IMR-90 (cell line): ENCODE measurements around the gene RALGAPA2. TPM values are rescaled to one million over a fixed set of nuclear protein-coding genes. Genes with fewer than 3 reads are reported as not detected.

Experiments
- ATAC-seq: fragments of 200-7000 bp; cut with Tn5 transposase; 2 replicates; pipeline ENCODE4 v1.9.1; 2020; ENCODE audit warnings: low read depth, mild to moderate bottlenecking, moderate library complexity
- BruUV-seq: library from RNA; stranded (reverse); fragments of 400-500 nt; replicated peaks from 2 replicates; lab custom pipeline; 2021; lab: Mats Ljungman, UMichigan
- CTCF ChIA-PET: fragments of 300-600 bp; formaldehyde crosslinking; extraction: SDS; loops from one replicate; lab custom pipeline; 2021; ENCODE audit warnings: antibody characterized with exemption; lab: Yijun Ruan, JAX
- POLR2A ChIA-PET: fragments of 300-600 bp; sonication (Branson Sonifier 250); formaldehyde crosslinking; loops from one replicate; lab custom pipeline; 2022; ENCODE audit warnings: antibody characterized with exemption; ENCODE audit not compliant: unreplicated experiment; lab: Charles Lee
- DNase-seq: peaks from one replicate; pipeline ENCODE4 v3.0.0; 2013
- H2AFZ ChIP-seq: replicated peaks from 2 replicates; pipeline ENCODE3; 2013; ENCODE audit warnings: low read length, mild to moderate bottlenecking; ENCODE audit not compliant: poor library complexity
- H2AK5ac ChIP-seq: 2 replicates; pipeline ENCODE4 v1.6.1; 2013; ENCODE audit warnings: low read depth, low read length, inconsistent platforms
- H2AK9ac ChIP-seq: replicated peaks from 2 replicates; pipeline ENCODE3; 2013; ENCODE audit warnings: mild to moderate bottlenecking, low read depth, low read length, moderate library complexity; ENCODE audit not compliant: poor library complexity
- H2BK120ac ChIP-seq: 2 replicates; pipeline ENCODE4 v1.6.1; 2013; ENCODE audit warnings: low read depth, low read length, inconsistent platforms
- H2BK15ac ChIP-seq: 3 replicates; pipeline ENCODE4 v1.6.1; 2013; ENCODE audit warnings: low read depth, low read length, inconsistent platforms
- H2BK20ac ChIP-seq: 2 replicates; pipeline ENCODE4 v1.6.1; 2013; ENCODE audit warnings: low read depth, mild to moderate bottlenecking, inconsistent platforms, low read length, moderate library complexity
- H2BK5ac ChIP-seq: 2 replicates; pipeline ENCODE4 v1.6.1; 2013; ENCODE audit warnings: mild to moderate bottlenecking, low read depth, low read length, inconsistent platforms; ENCODE audit not compliant: poor library complexity, severe bottlenecking
- H3K14ac ChIP-seq: replicated peaks from 2 replicates; pipeline ENCODE4 v1.6.1; 2013; ENCODE audit warnings: low read depth, low read length, inconsistent platforms
- H3K18ac ChIP-seq: 2 replicates; pipeline ENCODE4 v1.6.1; 2013; ENCODE audit warnings: low read depth, low read length, control low read depth
- H3K23ac ChIP-seq: 2 replicates; pipeline ENCODE4 v1.6.1; 2013; ENCODE audit warnings: low read depth, low read length, inconsistent platforms
- H3K27ac ChIP-seq: 2 replicates; pipeline ENCODE4 v1.5.1; 2013; ENCODE audit warnings: mild to moderate bottlenecking, control low read depth, low read length; ENCODE audit not compliant: insufficient read depth
- H3K27me3 ChIP-seq: 2 replicates; pipeline ENCODE4 v1.6.1; 2013; ENCODE audit warnings: low read length; ENCODE audit not compliant: control insufficient read depth, insufficient read depth
- H3K36me3 ChIP-seq: 2 replicates; pipeline ENCODE4 v1.6.1; 2013; ENCODE audit warnings: low read length, mixed read lengths; ENCODE audit not compliant: control insufficient read depth, insufficient read depth
- H3K4ac ChIP-seq: 2 replicates; pipeline ENCODE4 v1.6.1; 2013; ENCODE audit warnings: low read depth, low read length, inconsistent platforms
- H3K4me1 ChIP-seq: 2 replicates; pipeline ENCODE4 v1.6.1; 2013; ENCODE audit warnings: low read length, mixed read lengths; ENCODE audit not compliant: control insufficient read depth, insufficient read depth
- H3K4me2 ChIP-seq: 2 replicates; pipeline ENCODE4 v1.6.1; 2013; ENCODE audit warnings: low read depth, mild to moderate bottlenecking, control low read depth, low read length, moderate library complexity
- H3K4me3 ChIP-seq: 2 replicates; pipeline ENCODE4 v1.5.1; 2013; ENCODE audit warnings: low read depth, mild to moderate bottlenecking, control low read depth, low read length, moderate library complexity; ENCODE audit not compliant: insufficient read depth
- H3K56ac ChIP-seq: 2 replicates; pipeline ENCODE4 v1.6.1; 2013; ENCODE audit warnings: low read length, inconsistent platforms; ENCODE audit not compliant: insufficient read depth; ENCODE audit errors: extremely low read depth
- H3K79me1 ChIP-seq, 2 experiments: 2 replicates each; pipeline ENCODE4 v1.6.1; 2013; ENCODE audit warnings: low read length in 2 of 2, inconsistent platforms in 1 of 2, low read depth in 1 of 2
- H3K9ac ChIP-seq: 2 replicates; pipeline ENCODE4 v1.6.1; 2013; ENCODE audit warnings: low read depth, low read length, control low read depth
- H3K9me1 ChIP-seq: 2 replicates; pipeline ENCODE4 v1.6.1; 2013; ENCODE audit warnings: low read length, inconsistent platforms; ENCODE audit not compliant: insufficient read depth
- H3K9me3 ChIP-seq: 2 replicates; pipeline ENCODE4 v1.6.1; 2013; ENCODE audit warnings: low read length; ENCODE audit not compliant: control insufficient read depth, insufficient read depth
- H4K20me1 ChIP-seq: 2 replicates; pipeline ENCODE4 v1.6.1; 2013; ENCODE audit warnings: low read length, inconsistent platforms; ENCODE audit not compliant: insufficient read depth
- H4K5ac ChIP-seq: 2 replicates; pipeline ENCODE4 v1.6.1; 2013; ENCODE audit warnings: mild to moderate bottlenecking, low read depth, low read length, control low read depth
- H4K8ac ChIP-seq, 2 experiments: 2 replicates each; pipeline ENCODE4 v1.6.1; 2013; ENCODE audit warnings: low read depth in 2 of 2, low read length in 2 of 2, control low read depth in 1 of 2, inconsistent platforms in 1 of 2
- H4K91ac ChIP-seq: 2 replicates; pipeline ENCODE4 v1.6.1; 2013; ENCODE audit warnings: low read depth, low read length, inconsistent platforms; ENCODE audit not compliant: insufficient read depth
- BHLHE40 ChIP-seq: fragments of 150-350 bp; IDR thresholded peaks from 2 replicates; pipeline ENCODE4 v1.6.1; 2016; ENCODE audit warnings: mild to moderate bottlenecking, low read depth, low read length
- CEBPB ChIP-seq: IDR thresholded peaks from 2 replicates; pipeline ENCODE4 v1.6.1; 2012; ENCODE audit warnings: low read depth, low read length, improper control_type of control experiment
- CHD1 ChIP-seq: IDR thresholded peaks from 2 replicates; pipeline ENCODE4 v1.6.1; 2012; ENCODE audit warnings: low read depth, low read length, improper control_type of control experiment
- CTCF ChIP-seq: conservative IDR thresholded peaks from 2 replicates; pipeline ENCODE4 v1.5.1; 2012; ENCODE audit warnings: mild to moderate bottlenecking, low read depth, low read length, improper control_type of control experiment
- ELK1 ChIP-seq: fragments of 150-350 bp; IDR thresholded peaks from 2 replicates; pipeline ENCODE4 v1.6.1; 2016; ENCODE audit warnings: low read depth, mild to moderate bottlenecking, low read length, moderate library complexity, borderline replicate concordance
- FOS ChIP-seq: fragments of 150-350 bp; IDR thresholded peaks from 2 replicates; pipeline ENCODE4 v1.6.1; 2016; ENCODE audit warnings: low read depth, low read length
- MAFK ChIP-seq: IDR thresholded peaks from 2 replicates; pipeline ENCODE4 v1.6.1; 2012; ENCODE audit warnings: low read depth, low read length, improper control_type of control experiment
- MAZ ChIP-seq: IDR thresholded peaks from 2 replicates; pipeline ENCODE4 v1.6.1; 2012; ENCODE audit warnings: low read depth, mild to moderate bottlenecking, low read length, improper control_type of control experiment, moderate library complexity, borderline replicate concordance
- MXI1 ChIP-seq: IDR thresholded peaks from 2 replicates; pipeline ENCODE4 v1.6.1; 2012; ENCODE audit warnings: low read depth, mild to moderate bottlenecking, low read length, moderate library complexity, borderline replicate concordance
- NFE2L2 ChIP-seq: fragments of 150-350 bp; IDR thresholded peaks from 2 replicates; pipeline ENCODE4 v1.6.1; 2016; ENCODE audit warnings: low read depth, mild to moderate bottlenecking, low read length
- POLR2A ChIP-seq: IDR thresholded peaks from 2 replicates; pipeline ENCODE4 v1.6.1; 2012; ENCODE audit warnings: mild to moderate bottlenecking, low read depth, low read length
- RAD21 ChIP-seq: IDR thresholded peaks from 2 replicates; pipeline ENCODE4 v1.6.1; 2012; ENCODE audit warnings: low read length, improper control_type of control experiment
- RCOR1 ChIP-seq: IDR thresholded peaks from 2 replicates; pipeline ENCODE4 v1.6.1; 2012; ENCODE audit warnings: mild to moderate bottlenecking, low read length, improper control_type of control experiment; ENCODE audit not compliant: insufficient replicate concordance
- RFX5 ChIP-seq: IDR thresholded peaks from 2 replicates; pipeline ENCODE4 v1.8.0; 2012; ENCODE audit warnings: low read depth, mild to moderate bottlenecking, low read length, moderate library complexity
- SMC3 ChIP-seq: fragments of 150-350 bp; IDR thresholded peaks from 2 replicates; pipeline ENCODE4 v1.6.1; 2016; ENCODE audit warnings: low read depth, mild to moderate bottlenecking, antibody characterized with exemption, low read length, moderate library complexity
- USF2 ChIP-seq: fragments of 150-350 bp; IDR thresholded peaks from 2 replicates; pipeline ENCODE4 v1.6.1; 2017; ENCODE audit warnings: mild to moderate bottlenecking, antibody characterized with exemption, low read length, low read depth
- WGBS, 2 experiments: methylation state at CpG; one replicate each; pipeline versions ENCODE4 v1.1.5 to v1.1.7; 2013; ENCODE audit warnings: missing lambda C conversion rate in 2 of 2; ENCODE audit not compliant: insufficient read length in 1 of 2; ENCODE audit errors: extremely low coverage in 2 of 2; 5-methylcytosine and 5-hydroxymethylcytosine counted together
- dilution Hi-C: fragments of 300-500 bp; cut with HindIII; formaldehyde crosslinking; loops from one replicate; pipeline ENCODE4 v1.14.3; 2018; ENCODE audit warnings: low sequenced_read_pairs; ENCODE audit not compliant: unreplicated experiment
- in situ Hi-C: fragments of 300-500 bp; cut with MboI; formaldehyde crosslinking; loops from 3 replicates; pipeline ENCODE4 v1.14.3; 2019; ENCODE audit warnings: low sequenced_read_pairs, inconsistent platforms, mixed read lengths
- intact Hi-C: fragments of 100-400 bp; cut with micrococcal nuclease; formaldehyde crosslinking; loops from 2 replicates; pipeline ENCODE4 v1.10.0; 2022
- polyA plus RNA-seq, 3 experiments: library from polyadenylated mRNA; depleted of rRNA; stranded (reverse); fragments of >200 nt; gene quantifications; 2 replicates each; pipeline ENCODE4 v1.2.3, GENCODE V29; 2012; ENCODE audit warnings: low replicate concordance in 1 of 3
- total RNA-seq: library from RNA; depleted of rRNA; stranded (reverse); fragments of >200 nt; gene quantifications from 2 replicates; pipeline ENCODE4 v1.2.3, GENCODE V29; 2012

RALGAPA2 gene
- total and polyA plus RNA-seq, 2 of the 4 experiments (the other 2 are of a cell fraction): 1.3 to 3.9 TPM

- TF ChIP-seq SMC3: no peak
- TF ChIP-seq MAFK: no peak
- TF ChIP-seq RFX5: no peak
- TF ChIP-seq RAD21: no peak
- no peak for TF ChIP-seq RCOR1
- no peak for TF ChIP-seq CEBPB
- TF ChIP-seq NFE2L2: no peak
- no peak for TF ChIP-seq POLR2A
- no peak for TF ChIP-seq MAZ
- TF ChIP-seq CHD1: no peak
- no peak for TF ChIP-seq USF2
- no peak for TF ChIP-seq FOS
- TF ChIP-seq CTCF: no peak
- no peak for TF ChIP-seq MXI1
- no peak for TF ChIP-seq ELK1
- no peak for TF ChIP-seq BHLHE40
- H3K27me3 ChIP-seq: no peaks in the 10 kb centered on the region
- H3K27ac ChIP-seq: no peak overlapping the region
- DNase-seq (no peak), ATAC-seq (no peak)
- no peak overlapping the region for H2BK20ac ChIP-seq
- no peak overlapping the region for H3K4me2 ChIP-seq
- intact Hi-C loops: no loop called here
- ChIA-PET CTCF (no interaction called here), POLR2A (no interaction called here)
- in situ Hi-C loops: no loop called here
- dilution Hi-C loops: no loop called here
- no peak overlapping the region for H4K91ac ChIP-seq
- no peak overlapping the region for H3K23ac ChIP-seq
- no peak overlapping the region for H3K56ac ChIP-seq
- no peaks in the 10 kb centered on the region for H4K20me1 ChIP-seq
- H3K9me1 ChIP-seq: peaks cover 3% of the 10 kb centered on the region; the same call in 1 of the 2 replicates
- H2BK5ac ChIP-seq: no peak overlapping the region
- no peak overlapping the region for H3K14ac ChIP-seq
- no peak overlapping the region for H2BK120ac ChIP-seq
- no peak overlapping the region for H3K18ac ChIP-seq
- H2BK15ac ChIP-seq: no peak overlapping the region
- no TSS peak for BruUV-seq
- no peak overlapping the region for H2AFZ ChIP-seq
- no peak overlapping the region for H2AK9ac ChIP-seq
- H4K8ac ChIP-seq: no peak overlapping the region
- no peaks in the 10 kb centered on the region for H3K4me1 ChIP-seq
- H2AK5ac ChIP-seq: no peak overlapping the region
- no peaks in the 10 kb centered on the region; the same call in 1 of the 2 replicates for H3K36me3 ChIP-seq
- H3K4me3 ChIP-seq: no peak overlapping the region
- no CpG with 5 or more reads among the region's 3 CpGs for WGBS, 2 experiments
- H3K9ac ChIP-seq: no peak overlapping the region
- no peaks in the 10 kb centered on the region for H3K79me1 ChIP-seq
- H4K5ac ChIP-seq: no peak overlapping the region
- no peak overlapping the region for H3K4ac ChIP-seq
- H3K9me3 ChIP-seq: no peaks in the 10 kb centered on the region
These were observed 82.8 kb downstream of the RALGAPA2 start for GRCh38 chr20:20629556-20630188.
